ENCODE data around the gene ASIC2.

ASIC2 gene

DNA sequence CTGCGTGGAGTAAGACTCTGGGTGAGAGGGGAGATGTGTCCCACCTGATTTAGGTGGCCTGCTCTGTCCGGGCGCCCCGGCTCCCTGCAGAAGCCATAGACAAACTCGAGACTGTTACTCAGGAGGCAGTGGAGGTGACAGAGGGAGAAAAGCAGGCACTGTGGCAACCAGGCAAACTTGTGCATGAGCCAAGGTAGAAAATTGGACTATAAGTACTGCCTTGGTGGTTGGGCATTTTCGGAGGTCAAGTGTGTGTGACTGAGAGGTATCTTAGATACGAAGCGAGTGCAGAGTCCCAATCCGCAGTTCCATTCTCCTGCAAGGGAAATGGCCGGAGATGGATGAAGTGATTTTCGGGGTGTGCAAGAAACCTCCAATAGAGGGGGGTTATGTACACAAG, 328.6 kb downstream of the ASIC2 start:
- no peak for DNase-seq
